Activated naive CD8-positive, alpha-beta T cell treated with anti-CD3 and anti-CD28 coated beads, Interleukin-2, amount 50 U/mL, for 24 hours (primary cell): ENCODE measurements around the gene PTPRE.
A peak's percentile ranks its signal among the peaks of the same experiment; 100 is the strongest.

Experiments used
- ATAC-seq: fragments of 150-1000 bp; cut with Tn5 transposase; one replicate; pipeline ENCODE4 v1.10.0; 2021
- DNase-seq: peaks from one replicate; pipeline ENCODE4 v3.0.0; 2021
- H3K27ac Mint-ChIP-seq: one replicate; pipeline ENCODE4 v1.8.0; 2021; ENCODE audit warnings: mild to moderate bottlenecking, mixed read lengths
- H3K27me3 Mint-ChIP-seq: one replicate; pipeline ENCODE4 v1.8.0; 2021; ENCODE audit warnings: mixed read lengths
- H3K36me3 Mint-ChIP-seq: one replicate; pipeline ENCODE4 v1.8.0; 2021; ENCODE audit warnings: low read depth, mixed read lengths
- H3K4me1 Mint-ChIP-seq: one replicate; pipeline ENCODE4 v1.8.0; 2021; ENCODE audit warnings: mixed read lengths
- H3K4me3 Mint-ChIP-seq: one replicate; pipeline ENCODE4 v1.8.0; 2021; ENCODE audit warnings: mild to moderate bottlenecking, moderate library complexity, mixed read lengths
- H3K9me3 Mint-ChIP-seq: one replicate; pipeline ENCODE4 v1.8.0; 2021; ENCODE audit warnings: mixed read lengths

Gene PTPRE

DNA sequence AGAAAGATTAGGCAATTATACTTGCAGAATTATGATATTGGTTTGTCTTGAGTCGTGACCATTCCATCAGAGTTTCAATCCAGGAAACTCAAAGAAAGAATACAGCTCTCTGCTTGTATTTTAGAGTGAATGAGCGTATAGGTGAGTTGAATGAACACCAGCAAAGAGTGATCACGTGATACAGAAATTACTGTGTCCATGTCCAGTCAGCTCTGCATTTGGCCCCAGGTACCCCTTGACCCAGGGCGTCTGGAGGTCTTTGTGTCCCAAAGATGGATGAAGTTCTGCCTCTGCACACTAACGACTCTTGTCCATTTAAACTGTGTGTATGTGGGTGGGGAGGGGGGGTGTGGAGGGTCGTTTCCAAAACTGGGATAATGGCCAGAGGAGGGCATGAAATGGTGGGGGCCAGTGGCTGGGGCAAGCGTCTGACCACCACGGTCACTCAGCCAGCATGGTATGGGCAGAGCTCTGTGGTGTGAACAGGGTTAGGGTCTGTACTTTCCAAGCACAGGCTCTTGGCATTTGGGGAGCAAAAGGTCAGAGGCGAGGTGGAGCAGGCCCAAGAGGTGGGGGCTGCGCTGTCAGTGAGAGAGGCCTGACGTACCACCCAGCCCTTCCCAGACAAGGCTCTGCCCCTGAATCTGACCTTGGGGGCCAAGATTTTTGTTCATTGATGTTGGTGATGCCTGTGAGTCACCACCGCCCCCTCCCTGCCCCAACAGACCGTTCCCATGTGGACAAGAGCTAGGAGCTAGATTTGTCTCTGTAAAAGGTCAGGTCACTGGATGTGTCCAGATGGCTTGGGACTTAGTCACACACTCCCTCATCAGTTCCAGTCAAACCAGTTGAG lies 1.4 kb downstream of the PTPRE start:
- H3K4me3 Mint-ChIP-seq: peak overlapping the region; percentile 47

GRCh38 chr10:127908959-127909267 lies 2.0 kb downstream of the PTPRE start:
- ATAC-seq: no peak
- Mint-ChIP-seq H3K4me3 (no peak overlapping the region), H3K9me3 (no peaks in the 10 kb centered on the region)

More for the DNA sequence above, 1.4 kb downstream of the PTPRE start:
- Mint-ChIP-seq H3K27me3 (peaks cover 33% of the 10 kb centered on the region), H3K4me1 (no peaks in the 10 kb centered on the region), H3K9me3 (no peaks in the 10 kb centered on the region), H3K36me3 (no peaks in the 10 kb centered on the region), H3K27ac (no peak overlapping the region)
- DNase-seq: no peak
- ATAC-seq: no peak

GRCh38 chr10:127909716-127910463 lies 3.0 kb downstream of the PTPRE start:
- no peak for ATAC-seq
- DNase-seq: no peak
- Mint-ChIP-seq H3K4me3 (no peak overlapping the region), H3K27ac (no peak overlapping the region), H3K36me3 (no peaks in the 10 kb centered on the region), H3K27me3 (peaks cover 33% of the 10 kb centered on the region), H3K4me1 (no peaks in the 10 kb centered on the region), H3K9me3 (no peaks in the 10 kb centered on the region)

More at GRCh38 chr10:127908959-127909267, 2.0 kb downstream of the PTPRE start:
- no peaks in the 10 kb centered on the region for H3K4me1 Mint-ChIP-seq
- no peak overlapping the region for H3K27ac Mint-ChIP-seq
- DNase-seq: no peak
- peaks cover 33% of the 10 kb centered on the region for H3K27me3 Mint-ChIP-seq
- no peaks in the 10 kb centered on the region for H3K36me3 Mint-ChIP-seq

GRCh38 chr10:127910464-127910770 lies 3.5 kb downstream of the PTPRE start:
- H3K4me3 Mint-ChIP-seq: no peak overlapping the region

GRCh38 chr10:127911218-127911866 lies 4.4 kb downstream of the PTPRE start:
- ATAC-seq (no peak), DNase-seq (no peak)
- H3K9me3 Mint-ChIP-seq: no peaks in the 10 kb centered on the region
- H3K4me1 Mint-ChIP-seq: no peaks in the 10 kb centered on the region
- H3K4me3 Mint-ChIP-seq: no peak overlapping the region
- peaks cover 22% of the 10 kb centered on the region for H3K27me3 Mint-ChIP-seq
- H3K36me3 Mint-ChIP-seq: no peaks in the 10 kb centered on the region
- no peak overlapping the region for H3K27ac Mint-ChIP-seq

More at GRCh38 chr10:127910464-127910770, 3.5 kb downstream of the PTPRE start:
- ATAC-seq (no peak), DNase-seq (no peak)
- H3K27me3 Mint-ChIP-seq: peaks cover 29% of the 10 kb centered on the region
- H3K36me3 Mint-ChIP-seq: no peaks in the 10 kb centered on the region
- no peak overlapping the region for H3K27ac Mint-ChIP-seq
- H3K4me1 Mint-ChIP-seq: no peaks in the 10 kb centered on the region
- H3K9me3 Mint-ChIP-seq: no peaks in the 10 kb centered on the region

DNA sequence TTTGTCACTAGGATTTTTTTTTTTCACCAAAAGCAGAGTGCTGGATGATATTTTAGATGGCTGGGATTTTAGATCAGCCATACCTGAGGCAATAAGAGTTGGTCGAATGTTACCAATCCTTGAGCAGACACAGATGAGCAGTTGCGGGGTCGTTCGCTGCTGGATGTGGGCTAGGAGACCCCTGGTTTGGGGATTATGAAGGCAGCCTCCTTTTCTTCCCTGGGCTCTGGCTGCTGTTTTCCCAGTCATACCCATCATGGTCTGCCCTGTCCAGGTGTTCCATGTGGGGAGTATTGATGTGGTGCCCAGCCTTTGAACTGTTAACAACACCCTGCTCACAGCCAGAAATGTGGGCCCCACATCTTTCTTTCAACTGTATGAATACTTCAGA lies 5.0 kb downstream of the PTPRE start:
- Mint-ChIP-seq H3K27ac (no peak overlapping the region), H3K36me3 (no peaks in the 10 kb centered on the region), H3K27me3 (peaks cover 18% of the 10 kb centered on the region), H3K9me3 (no peaks in the 10 kb centered on the region), H3K4me3 (no peak overlapping the region), H3K4me1 (no peaks in the 10 kb centered on the region)
- DNase-seq (no peak), ATAC-seq (no peak)

GRCh38 chr10:127912607-127913367 lies 5.9 kb downstream of the PTPRE start:
- Mint-ChIP-seq H3K27me3 (peaks cover 18% of the 10 kb centered on the region), H3K4me3 (no peak overlapping the region), H3K27ac (no peak overlapping the region), H3K9me3 (no peaks in the 10 kb centered on the region), H3K4me1 (no peaks in the 10 kb centered on the region), H3K36me3 (peaks cover 2% of the 10 kb centered on the region)
- DNase-seq (no peak), ATAC-seq (no peak)

DNA sequence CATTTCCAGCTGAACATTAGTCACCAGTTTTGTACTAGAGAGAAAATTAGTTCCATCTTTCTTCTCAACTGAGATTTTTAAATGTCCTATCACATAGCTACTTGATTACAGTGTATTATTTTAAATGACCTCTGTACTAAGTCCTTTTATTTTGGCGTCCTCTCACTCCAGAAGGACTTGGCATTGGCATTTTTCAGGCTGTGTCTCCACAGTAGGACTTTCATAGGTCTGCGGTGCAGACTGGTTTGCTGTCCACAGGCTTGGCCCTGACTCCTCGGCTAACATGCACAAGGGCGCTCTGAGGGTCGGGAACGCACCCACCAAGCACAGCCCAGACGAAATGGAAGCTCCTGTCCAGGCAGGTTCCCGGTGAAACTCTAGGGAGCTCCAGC lies 6.5 kb downstream of the PTPRE start:
- no peak overlapping the region for H3K4me3 Mint-ChIP-seq
- no peaks in the 10 kb centered on the region for H3K4me1 Mint-ChIP-seq
- H3K27ac Mint-ChIP-seq: no peak overlapping the region
- H3K27me3 Mint-ChIP-seq: peaks cover 12% of the 10 kb centered on the region
- DNase-seq (no peak), ATAC-seq (no peak)
- no peaks in the 10 kb centered on the region for H3K9me3 Mint-ChIP-seq
- peaks cover 2% of the 10 kb centered on the region for H3K36me3 Mint-ChIP-seq

DNA sequence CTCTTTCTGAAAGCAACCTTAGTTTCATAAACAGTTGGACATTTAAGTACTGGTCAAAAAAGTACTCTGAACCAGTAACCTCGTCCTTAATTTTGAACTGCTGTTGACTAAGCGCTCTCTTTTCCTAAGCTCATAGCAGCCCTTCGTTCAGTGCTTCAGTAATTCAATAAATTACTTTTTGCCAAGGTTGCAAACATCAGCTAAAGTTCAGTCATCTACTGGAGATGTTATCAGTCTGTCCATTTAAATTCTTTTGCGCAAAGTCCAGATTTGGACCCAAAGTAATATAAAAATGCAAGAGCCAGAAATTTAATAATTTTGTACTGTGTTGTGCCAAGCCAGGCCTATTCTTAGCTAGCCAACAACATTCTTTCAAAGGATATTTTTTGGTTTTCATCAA lies 8.4 kb downstream of the PTPRE start:
- H3K27me3 Mint-ChIP-seq: no peaks in the 10 kb centered on the region
- H3K4me1 Mint-ChIP-seq: peaks cover 8% of the 10 kb centered on the region
- H3K9me3 Mint-ChIP-seq: no peaks in the 10 kb centered on the region
- H3K27ac Mint-ChIP-seq: no peak overlapping the region
- H3K4me3 Mint-ChIP-seq: no peak overlapping the region
- peaks cover 2% of the 10 kb centered on the region for H3K36me3 Mint-ChIP-seq
- ATAC-seq: no peak
- no peak for DNase-seq

GRCh38 chr10:127916826-127917225 lies 9.9 kb downstream of the PTPRE start:
- Mint-ChIP-seq H3K9me3 (no peaks in the 10 kb centered on the region), H3K4me3 (no peak overlapping the region), H3K36me3 (peaks cover 2% of the 10 kb centered on the region), H3K27ac (no peak overlapping the region), H3K4me1 (peaks cover 11% of the 10 kb centered on the region), H3K27me3 (no peaks in the 10 kb centered on the region)
- ATAC-seq: no peak
- no peak for DNase-seq

GRCh38 chr10:127918572-127918971 lies 11.7 kb downstream of the PTPRE start:
- ATAC-seq: no peak
- Mint-ChIP-seq H3K4me3 (no peak overlapping the region), H3K36me3 (peaks cover 2% of the 10 kb centered on the region), H3K4me1 (peaks cover 11% of the 10 kb centered on the region), H3K9me3 (no peaks in the 10 kb centered on the region), H3K27ac (no peak overlapping the region), H3K27me3 (no peaks in the 10 kb centered on the region)
- no peak for DNase-seq

DNA sequence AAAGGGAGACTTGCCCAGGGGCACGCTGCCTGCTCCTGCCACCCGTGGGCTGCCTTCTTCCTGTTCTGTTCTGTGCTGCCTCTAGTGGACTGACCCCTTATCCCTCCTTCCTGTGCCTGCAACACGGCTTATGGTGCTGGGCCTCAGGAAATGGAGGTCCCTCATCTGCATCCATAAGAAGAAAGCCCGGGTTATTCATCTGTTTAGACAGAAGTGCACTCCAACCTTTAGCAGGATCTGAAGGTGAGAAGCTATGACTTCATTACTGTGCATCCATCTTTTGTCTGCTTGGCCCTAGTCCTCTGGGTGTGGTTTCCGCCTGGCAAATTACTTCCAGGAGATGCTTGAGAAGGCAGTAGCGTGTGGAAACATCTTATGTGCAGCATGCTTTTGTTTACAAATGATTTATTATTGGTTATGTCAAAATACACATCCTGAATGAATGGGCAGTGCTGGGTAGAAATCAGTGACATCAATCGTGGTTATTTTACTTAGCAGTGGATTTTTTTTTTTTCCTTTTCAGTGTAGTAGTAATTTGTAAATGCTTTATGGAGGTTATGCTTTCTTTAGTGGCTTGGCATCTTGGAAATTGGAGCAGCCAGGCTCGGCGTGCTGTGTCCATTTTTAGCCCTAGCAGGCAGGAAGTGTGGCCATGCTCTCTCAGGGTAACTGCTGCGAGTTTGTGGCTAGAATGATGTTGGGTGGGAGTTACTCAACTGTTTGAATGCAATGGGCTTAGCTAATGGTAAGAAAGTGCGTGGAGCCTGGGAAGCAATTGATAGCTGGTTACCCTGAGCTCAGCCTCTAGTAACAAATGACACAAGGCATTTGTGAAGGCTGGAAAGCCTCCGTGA lies 12.7 kb downstream of the PTPRE start:
- Mint-ChIP-seq H3K4me3 (no peak overlapping the region), H3K4me1 (peaks cover 11% of the 10 kb centered on the region), H3K9me3 (no peaks in the 10 kb centered on the region), H3K27ac (no peak overlapping the region), H3K27me3 (no peaks in the 10 kb centered on the region), H3K36me3 (peaks cover 2% of the 10 kb centered on the region)
- ATAC-seq (no peak), DNase-seq (no peak)

- Mint-ChIP-seq H3K27me3 (no peaks in the 10 kb centered on the region), H3K27ac (no peak overlapping the region), H3K36me3 (peaks cover 2% of the 10 kb centered on the region), H3K4me3 (no peak overlapping the region), H3K4me1 (peaks cover 11% of the 10 kb centered on the region), H3K9me3 (no peaks in the 10 kb centered on the region)
- DNase-seq (no peak), ATAC-seq (peak; percentile 33)
These were observed 13.6 kb downstream of the PTPRE start for GRCh38 chr10:127920306-127921074.
